A549 (cell line): ENCODE measurements around the gene MCOLN2. TPM values are rescaled to one million over a fixed set of nuclear protein-coding genes. Genes with fewer than 3 reads are reported as not detected.

Source experiments
- ATAC-seq, 2 experiments: fragments of 200-7000 bp in 1 of 2; fragments of >200 bp in 1 of 2; cut with Nextera tagmentation in 1 of 2; cut with Tn5 transposase in 1 of 2; 3 replicates each; pipeline versions ENCODE4 v1.8.0 to v1.9.1; 2018 to 2020; ENCODE audit warnings: mild to moderate bottlenecking in 1 of 2, moderate library complexity in 1 of 2
- CTCF ChIA-PET: fragments of 300-600 bp; sonication (Branson Sonifier 250); formaldehyde crosslinking; extraction: SDS; loops from one replicate; lab custom pipeline; 2021; ENCODE audit warnings: antibody characterized with exemption, inconsistent platforms; lab: Yijun Ruan, JAX
- POLR2A ChIA-PET: fragments of 350-600 bp; formaldehyde crosslinking; extraction: SDS; loops from one replicate; lab custom pipeline; 2021; ENCODE audit warnings: antibody characterized with exemption, inconsistent platforms; lab: Yijun Ruan, JAX
- DNase-seq, 2 experiments: peaks; one replicate each; pipeline versions ENCODE4 v3.0.0 to v3.0.0-alpha.2; 2011 to 2016; ENCODE audit warnings: low read depth in 1 of 2, low spot score in 1 of 2
- FAIRE-seq: peaks from 2 replicates; lab custom pipeline; 2011; peaks lifted over from hg19 to GRCh38; lab: Jason Lieb, UNC
- H3K27ac ChIP-seq, 2 experiments: fragments of >200 bp; sonication (Bioruptor Twin); formaldehyde crosslinking; 3 replicates each; pipeline ENCODE4 v1.5.1; 2016 to 2017
- H3K4me1 ChIP-seq: fragments of >200 bp; sonication (Bioruptor Twin); formaldehyde crosslinking; 3 replicates; pipeline ENCODE4 v1.6.1; 2016
- H3K4me2 ChIP-seq: fragments of >200 bp; sonication (Bioruptor Twin); formaldehyde crosslinking; 3 replicates; pipeline ENCODE4 v1.6.1; 2016
- H3K4me3 ChIP-seq: fragments of >200 bp; sonication (Bioruptor Twin); formaldehyde crosslinking; 3 replicates; pipeline ENCODE4 v1.5.1; 2016
- H3K9me3 ChIP-seq: fragments of >200 bp; sonication (Bioruptor Twin); formaldehyde crosslinking; 3 replicates; pipeline ENCODE4 v1.6.1; 2016
- CEBPB ChIP-seq, 2 experiments: fragments of >200 bp in 1 of 2; sonication (Bioruptor Twin) in 1 of 2; formaldehyde crosslinking in 1 of 2; IDR thresholded peaks; 2 replicates each; pipeline ENCODE4 v1.6.1; 2012 to 2016
- CHD4 ChIP-seq: fragments of 200-600 bp; sonication (generic); IDR thresholded peaks from 2 replicates; pipeline ENCODE4 v1.6.1; 2016; ENCODE audit warnings: antibody characterized with exemption, mild to moderate bottlenecking, borderline replicate concordance
- E2F6 ChIP-seq: IDR thresholded peaks from 2 replicates; pipeline ENCODE4 v1.6.1; 2012; ENCODE audit warnings: low read depth, borderline replicate concordance
- EHF ChIP-seq: fragments of 250-450 bp; sonication (Bioruptor Pico); IDR thresholded peaks from 2 replicates; pipeline ENCODE4 v1.5.0; 2020; ENCODE audit warnings: mild to moderate bottlenecking
- EHMT2 ChIP-seq: fragments of 200-600 bp; sonication (generic); IDR thresholded peaks from 2 replicates; pipeline ENCODE4 v1.6.1; 2016; ENCODE audit warnings: antibody characterized with exemption, low read depth, mild to moderate bottlenecking, moderate library complexity
- ESRRA ChIP-seq: fragments of 150-350 bp; IDR thresholded peaks from 2 replicates; pipeline ENCODE4 v1.6.1; 2014; ENCODE audit warnings: mild to moderate bottlenecking, low read length, borderline replicate concordance
- FOSB ChIP-seq: fragments of 250-450 bp; sonication (Bioruptor Pico); IDR thresholded peaks from 2 replicates; pipeline ENCODE4 v1.5.0; 2020; ENCODE audit warnings: mild to moderate bottlenecking, moderate library complexity
- FOSL2 ChIP-seq, 2 experiments: fragments of 450-650 bp in 1 of 2; fragments of >200 bp in 1 of 2; sonication (Bioruptor Twin) in 1 of 2; formaldehyde crosslinking; IDR thresholded peaks; 2 replicates each; pipeline versions ENCODE4 v1.5.0 to v1.6.1; 2016 to 2020; ENCODE audit warnings: mild to moderate bottlenecking in 1 of 2, moderate library complexity in 1 of 2
- HDAC2 ChIP-seq: fragments of 200-600 bp; sonication (generic); IDR thresholded peaks from 2 replicates; pipeline ENCODE4 v1.6.1; 2016
- HOXA7 ChIP-seq: fragments of 250-450 bp; sonication (Bioruptor Pico); IDR thresholded peaks from 2 replicates; pipeline ENCODE4 v1.5.0; 2020; ENCODE audit warnings: mild to moderate bottlenecking, moderate library complexity
- MAFK ChIP-seq: fragments of 450-650 bp; IDR thresholded peaks from 2 replicates; pipeline ENCODE4 v1.6.1; 2014; ENCODE audit not compliant: partially characterized antibody
- MYC ChIP-seq: IDR thresholded peaks from 2 replicates; pipeline ENCODE4 v1.6.1; 2012; ENCODE audit warnings: mild to moderate bottlenecking, inconsistent platforms, low read length, improper control_type of control experiment, borderline replicate concordance
- NR3C1 ChIP-seq: fragments of >200 bp; sonication (Bioruptor Twin); formaldehyde crosslinking; IDR thresholded peaks from 3 replicates; pipeline ENCODE4 v1.6.1; 2017
- PHF8 ChIP-seq: fragments of 200-600 bp; sonication (generic); IDR thresholded peaks from 2 replicates; pipeline ENCODE4 v1.6.1; 2016; ENCODE audit warnings: low read depth, mild to moderate bottlenecking, antibody characterized with exemption, moderate library complexity, borderline replicate concordance
- REST ChIP-seq: fragments of 200-600 bp; sonication (generic); IDR thresholded peaks from 2 replicates; pipeline ENCODE4 v1.6.1; 2016; ENCODE audit warnings: antibody characterized with exemption, mild to moderate bottlenecking, moderate library complexity
- RNF2 ChIP-seq: fragments of 200-600 bp; sonication (generic); IDR thresholded peaks from 2 replicates; pipeline ENCODE4 v1.6.1; 2016; ENCODE audit warnings: low read depth, mild to moderate bottlenecking, antibody characterized with exemption, moderate library complexity, borderline replicate concordance
- SMC3 ChIP-seq: fragments of >200 bp; sonication (Bioruptor Twin); formaldehyde crosslinking; IDR thresholded peaks from 3 replicates; pipeline ENCODE4 v1.6.1; 2018; ENCODE audit warnings: inconsistent platforms
- TP53 ChIP-seq: fragments of 250-450 bp; sonication (Bioruptor Pico); IDR thresholded peaks from 2 replicates; pipeline ENCODE4 v1.5.0; 2021; ENCODE audit warnings: mild to moderate bottlenecking, moderate library complexity
- ZFP36 ChIP-seq: fragments of 450-650 bp; IDR thresholded peaks from 2 replicates; pipeline ENCODE4 v1.6.1; 2014; ENCODE audit warnings: borderline replicate concordance; ENCODE audit not compliant: partially characterized antibody
- WGBS: methylation state at CpG from one replicate; pipeline ENCODE4 v1.1.6; 2017; ENCODE audit errors: missing lambda C conversion rate; 5-methylcytosine and 5-hydroxymethylcytosine counted together
- polyA plus RNA-seq, 4 experiments: library from polyadenylated mRNA; depleted of rRNA in 3 of 4; stranded (reverse); fragments of >200 nt; fragmentation: RNase III in 1 of 4; extraction: RNeasy Plus Mini Kit Qiagen cat#74134 plus additional on column Dnase treatment in 1 of 4; gene quantifications; 2 replicates in 3 of 4; 3 replicates in 1 of 4; pipeline ENCODE4 v1.2.3, GENCODE V29; 2011 to 2017

Gene MCOLN2
- polyA plus RNA-seq, 2 of the 4 experiments (the other 2 are of a cell fraction), result 3.1 to 4.6 TPM

- TF ChIP-seq CHD4, result no peak
- TF ChIP-seq MAFK, result no peak
- TF ChIP-seq CEBPB (IDR thresholded peaks at IDR 0.05), result peak in 1 of 2 experiments; percentile 29; a peak in 2 of 4 replicates
- TF ChIP-seq FOSB, result no peak
- TF ChIP-seq FOSL2 (IDR thresholded peaks at IDR 0.05), result no peak
- no peak for TF ChIP-seq FOSL2 (CRISPR knock-in tag; IDR thresholded peaks at IDR 0.05)
- no peak for TF ChIP-seq RNF2
- TF ChIP-seq PHF8, result no peak
- no peak for TF ChIP-seq EHF (CRISPR knock-in tag)
- H3K27ac ChIP-seq, result no peak overlapping the region
- no peak for ATAC-seq
- H3K4me1 ChIP-seq, result no peaks in the 10 kb centered on the region
- no peak overlapping the region for H3K4me2 ChIP-seq
- POLR2A ChIA-PET, result no interaction called here
- no peak overlapping the region for H3K4me3 ChIP-seq
- no peaks in the 10 kb centered on the region for H3K9me3 ChIP-seq
- no peak for FAIRE-seq
- CTCF ChIA-PET, result no interaction called here
- DNase-seq, result peak in 1 of 2 experiments; percentile 8
- WGBS, result 78% methylated on average over 7 of the region's 7 CpGs
These were observed 23.2 kb downstream of the MCOLN2 start for GRCh38 chr1:84973498-84974334.

- WGBS, result 61% methylated on average over 1 of the region's 1 CpG
- H3K9me3 ChIP-seq, result no peaks in the 10 kb centered on the region
- FAIRE-seq, result no peak
- ChIA-PET CTCF (interaction anchor here (1.4 kb wide), 1 partner anchor 27 kb away, joined by 5 read pairs; no protein-coding TSS in a partner anchor), POLR2A (no interaction called here)
- DNase-seq, result no peak
- no peak overlapping the region for H3K4me3 ChIP-seq
- no peak overlapping the region for H3K27ac ChIP-seq
- no peaks in the 10 kb centered on the region for H3K4me1 ChIP-seq
- no peak for ATAC-seq
- no peak overlapping the region for H3K4me2 ChIP-seq
- TF ChIP-seq HDAC2, result no peak
- no peak for TF ChIP-seq FOSB
- no peak for TF ChIP-seq HOXA7
- no peak for TF ChIP-seq ZFP36
- no peak for TF ChIP-seq SMC3
- no peak for TF ChIP-seq ESRRA
- TF ChIP-seq REST, result no peak
- no peak for TF ChIP-seq TP53 (CRISPR knock-in tag)
- TF ChIP-seq CHD4, result no peak
- no peak for TF ChIP-seq E2F6
- TF ChIP-seq EHMT2, result no peak
- no peak for TF ChIP-seq MYC
- TF ChIP-seq NR3C1, result no peak
These were observed 24.4 kb downstream of the MCOLN2 start for GRCh38 chr1:84972377-84972987.
